ENCODE results near the gene PTBP3. TPM values are rescaled to one million over a fixed set of nuclear protein-coding genes. Genes with fewer than 3 reads are reported as not detected.

PTBP3 gene
- total RNA-seq, 1 donor from 2014 or later: 12.7 TPM

- no peak overlapping the region for H3K27ac ChIP-seq (replicated peaks)
- peaks cover 6% of the 10 kb centered on the region for H3K9me3 ChIP-seq (replicated peaks)
- intact Hi-C loops (cut with micrococcal nuclease): no loop called here
- H3K27me3 ChIP-seq (ENCODE audit: low read depth): no peaks in the 10 kb centered on the region
- DNase-seq: no peak
- peaks cover 17% of the 10 kb centered on the region for H3K36me3 ChIP-seq
- no peak overlapping the region for H3K4me3 ChIP-seq
- H3K4me1 ChIP-seq: no peaks in the 10 kb centered on the region
- no peak for TF ChIP-seq CTCF (IDR thresholded peaks at IDR 0.05; ENCODE audit: borderline replicate concordance)
These were observed 94.1 kb downstream of the PTBP3 start for GRCh38 chr9:112239284-112239683.

DNA sequence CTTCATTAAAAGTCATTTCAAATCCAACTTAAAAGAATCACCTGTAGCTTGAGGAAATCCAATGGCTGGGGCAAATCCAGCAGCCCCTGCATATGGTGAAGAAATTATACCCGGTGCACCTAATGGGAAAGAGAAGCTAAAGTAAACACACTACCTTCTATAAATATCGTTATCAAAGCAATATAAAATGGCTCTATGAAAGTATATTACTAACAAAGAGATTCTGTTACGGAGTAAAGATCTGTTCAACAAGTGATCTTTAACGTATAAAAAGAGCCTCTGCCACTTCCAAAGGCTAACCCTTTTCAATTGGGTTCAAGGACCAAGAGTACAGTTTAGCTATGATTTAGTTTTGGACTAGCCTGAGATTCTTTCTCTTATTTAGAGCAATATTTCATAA lies 98.6 kb downstream of the PTBP3 start:
- no peaks in the 10 kb centered on the region for H3K4me1 ChIP-seq
- no peak overlapping the region for H3K27ac ChIP-seq (replicated peaks)
- intact Hi-C loops (cut with micrococcal nuclease): no loop called here
- no peaks in the 10 kb centered on the region for H3K27me3 ChIP-seq (ENCODE audit: low read depth)
- no peak for TF ChIP-seq CTCF (IDR thresholded peaks at IDR 0.05; ENCODE audit: borderline replicate concordance)
- H3K4me3 ChIP-seq: no peak overlapping the region
- peaks cover 12% of the 10 kb centered on the region for H3K36me3 ChIP-seq
- peaks cover 6% of the 10 kb centered on the region for H3K9me3 ChIP-seq (replicated peaks)
- DNase-seq: no peak

- peaks cover 18% of the 10 kb centered on the region for H3K36me3 ChIP-seq
- H3K27ac ChIP-seq (replicated peaks): no peak overlapping the region
- peaks cover 6% of the 10 kb centered on the region for H3K9me3 ChIP-seq (replicated peaks)
- DNase-seq: no peak
- TF ChIP-seq CTCF (IDR thresholded peaks at IDR 0.05; ENCODE audit: borderline replicate concordance): no peak
- intact Hi-C loops (cut with micrococcal nuclease): no loop called here
- H3K27me3 ChIP-seq (ENCODE audit: low read depth): no peaks in the 10 kb centered on the region
- no peaks in the 10 kb centered on the region for H3K4me1 ChIP-seq
- H3K4me3 ChIP-seq: no peak overlapping the region
These were observed 99.7 kb downstream of the PTBP3 start for GRCh38 chr9:112233769-112234168.

DNA sequence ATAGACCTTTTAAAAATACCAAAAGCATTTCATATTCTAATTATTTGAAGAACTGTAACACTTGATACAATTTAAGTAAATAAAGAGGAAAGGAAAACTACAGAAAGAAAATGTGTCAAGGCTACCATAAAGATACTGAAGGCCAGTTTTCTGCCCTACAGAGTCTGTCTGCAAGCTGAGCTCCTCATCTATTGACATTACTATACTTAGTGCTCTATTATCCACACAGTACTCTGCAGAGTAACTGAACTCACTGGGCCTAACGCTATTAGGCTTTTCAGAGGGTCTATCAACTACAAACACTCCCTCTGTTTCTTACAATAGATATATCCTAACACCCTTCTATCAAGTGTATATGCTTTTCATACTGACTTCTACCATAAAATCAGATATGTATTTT lies 101.2 kb downstream of the PTBP3 start:
- H3K27me3 ChIP-seq (ENCODE audit: low read depth): no peaks in the 10 kb centered on the region
- no peak overlapping the region for H3K27ac ChIP-seq (replicated peaks)
- H3K4me1 ChIP-seq: no peaks in the 10 kb centered on the region
- peaks cover 32% of the 10 kb centered on the region for H3K36me3 ChIP-seq
- H3K9me3 ChIP-seq (replicated peaks): no peaks in the 10 kb centered on the region
- TF ChIP-seq CTCF (IDR thresholded peaks at IDR 0.05; ENCODE audit: borderline replicate concordance): no peak
- DNase-seq: no peak
- intact Hi-C loops (cut with micrococcal nuclease): no loop called here
- H3K4me3 ChIP-seq: no peak overlapping the region

- no peaks in the 10 kb centered on the region for H3K27me3 ChIP-seq (ENCODE audit: low read depth)
- intact Hi-C loops (cut with micrococcal nuclease): no loop called here
- H3K9me3 ChIP-seq (replicated peaks): no peaks in the 10 kb centered on the region
- peaks cover 72% of the 10 kb centered on the region for H3K36me3 ChIP-seq
- no peak overlapping the region for H3K4me3 ChIP-seq
- DNase-seq: no peak
- TF ChIP-seq CTCF (IDR thresholded peaks at IDR 0.05; ENCODE audit: borderline replicate concordance): no peak
- no peak overlapping the region for H3K27ac ChIP-seq (replicated peaks)
- H3K4me1 ChIP-seq: no peaks in the 10 kb centered on the region
These were observed 107.3 kb downstream of the PTBP3 start for GRCh38 chr9:112226091-112226490.

Measured in left ventricle myocardium inferior (tissue), 1 donor.